ENCODE measurements around the gene KRTAP5-2.

GRCh38 chr11:1570001-1570453 lies 28.1 kb downstream of the KRTAP5-2 start:
- TF ChIP-seq POLR2A (IDR thresholded peaks at IDR 0.05; ENCODE audit: low read depth, low read length) = no peak
- TF ChIP-seq CTCF (conservative IDR thresholded peaks at IDR 0.05; ENCODE audit: low read depth, low read length) = no peak
- no peak for TF ChIP-seq FOS (IDR thresholded peaks at IDR 0.05; ENCODE audit: low read depth, low read length)
- TF ChIP-seq MXI1 (IDR thresholded peaks at IDR 0.05; ENCODE audit: borderline replicate concordance, low read depth, low read length) = no peak
- TF ChIP-seq RCOR1 (IDR thresholded peaks at IDR 0.05; ENCODE audit: insufficient replicate concordance, low read length) = no peak
- no peak for TF ChIP-seq SMC3 (IDR thresholded peaks at IDR 0.05; ENCODE audit: low read depth, low read length)
